OCI-LY1 (cell line): ENCODE data around the gene FANCC.
A peak's percentile ranks its signal among the peaks of the same experiment; 100 is the strongest.

Experiments
- H2AFZ ChIP-seq: fragments of 200-600 bp; sonication (generic), shearing (Covaris generic); 2 replicates; pipeline ENCODE4 v1.6.0; 2014; ENCODE audit warnings: antibody characterized with exemption, mild to moderate bottlenecking, low read length
- H3F3A ChIP-seq: fragments of 200-600 bp; sonication (generic), shearing (Covaris generic); 2 replicates; pipeline ENCODE4 v1.6.0; 2014; ENCODE audit warnings: mild to moderate bottlenecking, antibody characterized with exemption, low read length, moderate library complexity; ENCODE audit not compliant: insufficient read depth
- H3K27ac ChIP-seq: fragments of 200-600 bp; sonication (generic); 2 replicates; pipeline ENCODE4 v1.5.1; 2014; ENCODE audit warnings: low read length, mixed run types, mild to moderate bottlenecking, low read depth; ENCODE audit not compliant: poor library complexity, severe bottlenecking
- H3K27me3 ChIP-seq: fragments of 200-600 bp; sonication (generic); 2 replicates; pipeline ENCODE4 v1.6.0; 2014; ENCODE audit warnings: antibody characterized with exemption, mild to moderate bottlenecking, low read length, moderate library complexity; ENCODE audit not compliant: insufficient read depth
- H3K36me3 ChIP-seq: fragments of 200-600 bp; sonication (generic); 2 replicates; pipeline ENCODE4 v1.6.1; 2014; ENCODE audit warnings: mild to moderate bottlenecking, antibody characterized with exemption, low read length, moderate library complexity, mixed read lengths; ENCODE audit not compliant: insufficient read depth
- H3K4me1 ChIP-seq: fragments of 200-600 bp; sonication (generic); 2 replicates; pipeline ENCODE4 v1.5.1; 2014; ENCODE audit warnings: mild to moderate bottlenecking, low read length, moderate library complexity; ENCODE audit not compliant: insufficient read depth, severe bottlenecking
- H3K4me2 ChIP-seq: fragments of 200-600 bp; sonication (generic), shearing (Covaris generic); 2 replicates; pipeline ENCODE4 v1.6.1; 2014; ENCODE audit warnings: low read length
- H3K4me3 ChIP-seq: fragments of 200-600 bp; sonication (generic); 2 replicates; pipeline ENCODE4 v1.5.1; 2014; ENCODE audit warnings: low read length, low read depth, mild to moderate bottlenecking, mixed read lengths; ENCODE audit not compliant: poor library complexity, severe bottlenecking
- H3K79me2 ChIP-seq: fragments of 200-600 bp; shearing (Covaris generic); 2 replicates; pipeline ENCODE4 v1.6.1; 2016; ENCODE audit warnings: mixed run types, low read length, mixed read lengths; ENCODE audit not compliant: insufficient read depth
- H3K9ac ChIP-seq: fragments of 200-600 bp; sonication (generic), shearing (Covaris generic); 2 replicates; pipeline ENCODE4 v1.6.1; 2014; ENCODE audit warnings: mild to moderate bottlenecking, low read length, mixed read lengths
- H3K9me2 ChIP-seq: fragments of 200-600 bp; sonication (generic), shearing (Covaris generic); 2 replicates; pipeline ENCODE4 v1.6.1; 2014; ENCODE audit warnings: low read depth, mild to moderate bottlenecking, low read length, mixed read lengths
- H3K9me3 ChIP-seq: fragments of 200-600 bp; shearing (Covaris generic); 2 replicates; pipeline ENCODE4 v1.6.1; 2014; ENCODE audit warnings: low read length, mixed read lengths
- H4K20me1 ChIP-seq: fragments of 200-600 bp; sonication (generic), shearing (Covaris generic); 2 replicates; pipeline ENCODE4 v1.6.0; 2016; ENCODE audit warnings: mild to moderate bottlenecking, low read length; ENCODE audit not compliant: insufficient read depth
- EZH2 ChIP-seq: fragments of 200-600 bp; sonication (generic), shearing (Covaris generic); IDR thresholded peaks from 2 replicates; pipeline ENCODE4 v1.8.0; 2017; ENCODE audit warnings: borderline replicate concordance, mixed run types, mild to moderate bottlenecking, antibody characterized with exemption, low read length, moderate library complexity, mixed read lengths
- TF ChIP-seq, protein P1 (sequence below): fragments of 200-600 bp; sonication (generic), shearing (Covaris generic); IDR thresholded peaks from 2 replicates; pipeline ENCODE4 v1.5.1; 2017; ENCODE audit warnings: mild to moderate bottlenecking, antibody characterized with exemption, low read length, moderate library complexity, mixed read lengths

FANCC gene

DNA sequence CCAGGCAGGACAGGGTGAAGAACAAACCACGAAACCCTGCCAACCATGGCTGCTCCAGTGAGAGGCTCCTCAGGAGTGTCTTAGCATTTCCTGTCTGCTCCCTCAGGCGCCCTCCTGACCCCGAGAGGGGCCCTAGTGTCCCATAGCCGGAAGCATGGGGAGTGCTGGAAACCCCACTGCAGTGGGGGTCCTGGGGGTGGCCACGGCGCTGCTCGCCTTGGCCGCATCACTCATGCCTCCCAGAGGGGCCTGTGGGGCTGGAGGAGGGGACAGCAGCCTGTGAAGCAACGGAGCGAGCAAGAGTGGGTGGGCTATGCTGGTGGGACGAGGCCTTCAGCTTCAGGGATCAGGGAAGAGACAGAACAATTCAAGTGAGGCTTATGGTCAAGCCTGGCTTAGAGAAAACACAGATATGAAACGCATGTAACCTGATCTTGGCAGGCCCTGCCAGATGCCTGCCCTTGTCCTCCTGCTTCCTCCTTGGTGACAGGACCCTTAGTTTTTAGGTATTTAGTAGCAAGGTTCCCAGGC is 219.1 kb downstream of the FANCC start:
- Histone ChIP-seq H3K9me3 (no peaks in the 10 kb centered on the region), H3F3A (no peaks in the 10 kb centered on the region), H3K27me3 (no peaks in the 10 kb centered on the region), H3K9ac (no peak overlapping the region), H2AFZ (no peak overlapping the region), H3K9me2 (no peaks in the 10 kb centered on the region), H3K36me3 (peaks cover 5% of the 10 kb centered on the region; the same call in 1 of the 2 replicates), H3K27ac (no peak overlapping the region), H3K4me2 (no peak overlapping the region), H3K4me3 (no peak overlapping the region), H4K20me1 (no peaks in the 10 kb centered on the region), H3K79me2 (no peaks in the 10 kb centered on the region), H3K4me1 (no peaks in the 10 kb centered on the region)
- TF ChIP-seq, protein P1, sequence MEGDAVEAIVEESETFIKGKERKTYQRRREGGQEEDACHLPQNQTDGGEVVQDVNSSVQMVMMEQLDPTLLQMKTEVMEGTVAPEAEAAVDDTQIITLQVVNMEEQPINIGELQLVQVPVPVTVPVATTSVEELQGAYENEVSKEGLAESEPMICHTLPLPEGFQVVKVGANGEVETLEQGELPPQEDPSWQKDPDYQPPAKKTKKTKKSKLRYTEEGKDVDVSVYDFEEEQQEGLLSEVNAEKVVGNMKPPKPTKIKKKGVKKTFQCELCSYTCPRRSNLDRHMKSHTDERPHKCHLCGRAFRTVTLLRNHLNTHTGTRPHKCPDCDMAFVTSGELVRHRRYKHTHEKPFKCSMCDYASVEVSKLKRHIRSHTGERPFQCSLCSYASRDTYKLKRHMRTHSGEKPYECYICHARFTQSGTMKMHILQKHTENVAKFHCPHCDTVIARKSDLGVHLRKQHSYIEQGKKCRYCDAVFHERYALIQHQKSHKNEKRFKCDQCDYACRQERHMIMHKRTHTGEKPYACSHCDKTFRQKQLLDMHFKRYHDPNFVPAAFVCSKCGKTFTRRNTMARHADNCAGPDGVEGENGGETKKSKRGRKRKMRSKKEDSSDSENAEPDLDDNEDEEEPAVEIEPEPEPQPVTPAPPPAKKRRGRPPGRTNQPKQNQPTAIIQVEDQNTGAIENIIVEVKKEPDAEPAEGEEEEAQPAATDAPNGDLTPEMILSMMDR: no peak
- no peak for TF ChIP-seq EZH2

DNA sequence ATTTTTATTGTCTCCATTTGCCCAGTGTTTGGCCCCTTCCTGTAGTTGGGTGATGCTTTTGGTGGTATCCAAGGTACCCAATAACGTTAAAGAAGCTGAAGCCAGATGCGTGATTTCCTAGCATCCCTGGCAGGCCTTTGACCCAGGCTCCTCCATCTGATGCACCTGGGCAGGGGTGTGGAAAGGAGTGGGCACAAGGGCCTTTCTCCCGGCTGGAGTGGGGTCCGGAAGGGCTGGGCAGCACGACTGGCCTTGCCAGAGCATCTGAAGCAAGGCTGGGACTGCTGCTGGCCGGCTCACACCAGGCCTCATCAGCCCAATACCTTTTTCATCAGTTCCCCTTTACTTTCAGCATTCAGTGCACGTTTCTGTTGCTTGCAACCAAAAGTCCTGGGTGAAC is 220.2 kb downstream of the FANCC start:
- no peaks in the 10 kb centered on the region for H4K20me1 ChIP-seq
- H3K9ac ChIP-seq: no peak overlapping the region
- no peaks in the 10 kb centered on the region for H3K79me2 ChIP-seq
- no peak overlapping the region for H3K4me2 ChIP-seq
- no peaks in the 10 kb centered on the region for H3K27me3 ChIP-seq
- no peak overlapping the region for H3K27ac ChIP-seq
- H3K36me3 ChIP-seq: peaks cover 5% of the 10 kb centered on the region; the same call in 1 of the 2 replicates
- no peak for TF ChIP-seq EZH2
- TF ChIP-seq, protein P1: no peak
- H3K4me1 ChIP-seq: no peaks in the 10 kb centered on the region
- H2AFZ ChIP-seq: no peak overlapping the region
- no peaks in the 10 kb centered on the region for H3K9me3 ChIP-seq
- H3K4me3 ChIP-seq: no peak overlapping the region
- H3K9me2 ChIP-seq: no peaks in the 10 kb centered on the region
- no peaks in the 10 kb centered on the region for H3F3A ChIP-seq

DNA sequence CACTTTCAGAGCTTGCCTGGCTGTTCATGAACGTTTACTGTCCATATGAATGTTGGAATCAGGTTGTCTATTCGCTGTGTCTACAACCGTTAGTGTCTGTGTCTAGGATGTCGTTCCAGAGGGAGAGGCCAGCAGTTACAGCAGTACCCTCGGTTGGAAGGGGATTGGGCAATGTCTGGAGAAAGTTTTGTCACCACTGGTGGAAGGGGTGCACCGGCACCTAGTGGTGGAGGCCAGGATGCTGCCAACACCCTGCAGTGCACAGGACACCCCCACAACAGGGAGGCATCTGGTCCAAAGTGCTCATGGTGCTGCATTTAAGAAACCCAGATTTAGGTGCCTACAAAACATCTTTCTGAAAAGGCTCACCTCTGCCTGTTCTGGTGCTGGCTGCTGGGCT is 220.7 kb downstream of the FANCC start:
- no peak for TF ChIP-seq EZH2
- TF ChIP-seq, protein P1: peak; percentile 3; the same call in 1 of the 2 replicates
- Histone ChIP-seq H3K4me3 (no peak overlapping the region), H3K36me3 (peaks cover 5% of the 10 kb centered on the region; the same call in 1 of the 2 replicates), H3K9ac (no peak overlapping the region), H3K79me2 (no peaks in the 10 kb centered on the region), H4K20me1 (no peaks in the 10 kb centered on the region), H3K4me2 (no peak overlapping the region), H3K27me3 (no peaks in the 10 kb centered on the region), H2AFZ (no peak overlapping the region), H3K9me2 (no peaks in the 10 kb centered on the region), H3F3A (no peaks in the 10 kb centered on the region), H3K4me1 (peaks cover 2% of the 10 kb centered on the region), H3K27ac (no peak overlapping the region), H3K9me3 (no peaks in the 10 kb centered on the region)
